ENCODE results near the gene CFAP52.
A peak's percentile ranks its signal among the peaks of the same experiment; 100 is the strongest.
"Not testable (repeated sequence)": the region's sequence is repeated elsewhere in the genome, so short reads cannot be mapped to it uniquely, and the experiment has no call there.

The CFAP52 gene

GRCh38 chr17:9598661-9599060, 22.2 kb downstream of the CFAP52 start:
- intact Hi-C loops (cut with micrococcal nuclease): no loop called here
- H3K9me3 Mint-ChIP-seq: no peaks in the 10 kb centered on the region
- no peaks in the 10 kb centered on the region for H3K27me3 Mint-ChIP-seq
- H3K4me1 Mint-ChIP-seq (ENCODE audit: low read depth): no peaks in the 10 kb centered on the region
- H3K27ac Mint-ChIP-seq: no peak overlapping the region
- H3K36me3 Mint-ChIP-seq (ENCODE audit: low read depth): no peaks in the 10 kb centered on the region
- no peak overlapping the region for H3K4me3 Mint-ChIP-seq

GRCh38 chr17:9604583-9604982, 28.1 kb downstream of the CFAP52 start:
- intact Hi-C loops (cut with micrococcal nuclease); H3K36me3 Mint-ChIP-seq (ENCODE audit: low read depth); H3K9me3 Mint-ChIP-seq; H3K27ac Mint-ChIP-seq; H3K4me3 Mint-ChIP-seq; H3K27me3 Mint-ChIP-seq; H3K4me1 Mint-ChIP-seq (ENCODE audit: low read depth): not testable (repeated sequence)

GRCh38 chr17:9606453-9606852, 30.0 kb downstream of the CFAP52 start:
- no peaks in the 10 kb centered on the region for H3K4me1 Mint-ChIP-seq (ENCODE audit: low read depth)

GRCh38 chr17:9607058-9607457, 30.6 kb downstream of the CFAP52 start:
- H3K36me3 Mint-ChIP-seq (ENCODE audit: low read depth); intact Hi-C loops (cut with micrococcal nuclease); H3K27ac Mint-ChIP-seq; H3K9me3 Mint-ChIP-seq; H3K4me1 Mint-ChIP-seq (ENCODE audit: low read depth); H3K4me3 Mint-ChIP-seq; H3K27me3 Mint-ChIP-seq: not testable (repeated sequence)

More at GRCh38 chr17:9606453-9606852, 30.0 kb downstream of the CFAP52 start:
- no peak overlapping the region for H3K4me3 Mint-ChIP-seq
- H3K36me3 Mint-ChIP-seq (ENCODE audit: low read depth): no peaks in the 10 kb centered on the region
- H3K27ac Mint-ChIP-seq: no peak overlapping the region
- intact Hi-C loops (cut with micrococcal nuclease): no loop called here
- peaks cover 5% of the 10 kb centered on the region for H3K9me3 Mint-ChIP-seq
- H3K27me3 Mint-ChIP-seq: peaks cover 5% of the 10 kb centered on the region

GRCh38 chr17:9611557-9611956, 35.1 kb downstream of the CFAP52 start:
- no peak overlapping the region for H3K4me3 Mint-ChIP-seq
- H3K27me3 Mint-ChIP-seq: peaks cover 8% of the 10 kb centered on the region
- H3K27ac Mint-ChIP-seq: no peak overlapping the region
- H3K36me3 Mint-ChIP-seq (ENCODE audit: low read depth): no peaks in the 10 kb centered on the region
- intact Hi-C loops (cut with micrococcal nuclease): no loop called here
- H3K9me3 Mint-ChIP-seq: peaks cover 5% of the 10 kb centered on the region
- H3K4me1 Mint-ChIP-seq (ENCODE audit: low read depth): no peaks in the 10 kb centered on the region

- peaks cover 5% of the 10 kb centered on the region for H3K9me3 Mint-ChIP-seq
- peaks cover 8% of the 10 kb centered on the region for H3K27me3 Mint-ChIP-seq
- H3K27ac Mint-ChIP-seq: no peak overlapping the region
- no peaks in the 10 kb centered on the region for H3K36me3 Mint-ChIP-seq (ENCODE audit: low read depth)
- intact Hi-C loops (cut with micrococcal nuclease): no loop called here
- no peaks in the 10 kb centered on the region for H3K4me1 Mint-ChIP-seq (ENCODE audit: low read depth)
- H3K4me3 Mint-ChIP-seq: no peak overlapping the region
Observed at GRCh38 chr17:9612006-9612405, 35.6 kb downstream of the CFAP52 start.

GRCh38 chr17:9615486-9615885, 39.0 kb downstream of the CFAP52 start:
- Mint-ChIP-seq H3K9me3 (no peaks in the 10 kb centered on the region), H3K36me3 (ENCODE audit: low read depth) (no peaks in the 10 kb centered on the region), H3K4me3 (no peak overlapping the region), H3K4me1 (ENCODE audit: low read depth) (no peaks in the 10 kb centered on the region), H3K27me3 (peaks cover 3% of the 10 kb centered on the region), H3K27ac (no peak overlapping the region)
- intact Hi-C loops (cut with micrococcal nuclease): no loop called here

GRCh38 chr17:9622961-9623360, 46.5 kb downstream of the CFAP52 start:
- intact Hi-C loops (cut with micrococcal nuclease): no loop called here
- peaks cover 33% of the 10 kb centered on the region for H3K9me3 Mint-ChIP-seq
- H3K4me3 Mint-ChIP-seq: no peak overlapping the region

GRCh38 chr17:9628509-9628908, 52.1 kb downstream of the CFAP52 start:
- Mint-ChIP-seq H3K4me3 (no peak overlapping the region), H3K27ac (no peak overlapping the region), H3K36me3 (ENCODE audit: low read depth) (no peaks in the 10 kb centered on the region), H3K4me1 (ENCODE audit: low read depth) (no peaks in the 10 kb centered on the region), H3K27me3 (peaks cover 9% of the 10 kb centered on the region), H3K9me3 (peaks cover 17% of the 10 kb centered on the region)
- intact Hi-C loops (cut with micrococcal nuclease): no loop called here

More at GRCh38 chr17:9622961-9623360, 46.5 kb downstream of the CFAP52 start:
- H3K4me1 Mint-ChIP-seq (ENCODE audit: low read depth): no peaks in the 10 kb centered on the region
- no peaks in the 10 kb centered on the region for H3K36me3 Mint-ChIP-seq (ENCODE audit: low read depth)
- H3K27ac Mint-ChIP-seq: no peak overlapping the region
- peaks cover 2% of the 10 kb centered on the region for H3K27me3 Mint-ChIP-seq

GRCh38 chr17:9632741-9633140, 56.3 kb downstream of the CFAP52 start:
- Mint-ChIP-seq H3K27me3 (peaks cover 16% of the 10 kb centered on the region), H3K36me3 (ENCODE audit: low read depth) (no peaks in the 10 kb centered on the region), H3K4me1 (ENCODE audit: low read depth) (no peaks in the 10 kb centered on the region), H3K27ac (no peak overlapping the region), H3K4me3 (no peak overlapping the region), H3K9me3 (no peaks in the 10 kb centered on the region)
- intact Hi-C loops (cut with micrococcal nuclease): no loop called here

- intact Hi-C loops (cut with micrococcal nuclease): no loop called here
- Mint-ChIP-seq H3K4me1 (ENCODE audit: low read depth) (no peaks in the 10 kb centered on the region), H3K4me3 (no peak overlapping the region), H3K9me3 (no peaks in the 10 kb centered on the region), H3K27me3 (peaks cover 12% of the 10 kb centered on the region), H3K36me3 (ENCODE audit: low read depth) (no peaks in the 10 kb centered on the region), H3K27ac (no peak overlapping the region)
Observed at GRCh38 chr17:9635340-9635739, 58.9 kb downstream of the CFAP52 start.

GRCh38 chr17:9636501-9636900, 60.1 kb downstream of the CFAP52 start:
- Mint-ChIP-seq H3K4me3 (no peak overlapping the region), H3K9me3 (no peaks in the 10 kb centered on the region), H3K27me3 (peaks cover 9% of the 10 kb centered on the region), H3K27ac (no peak overlapping the region), H3K36me3 (ENCODE audit: low read depth) (no peaks in the 10 kb centered on the region), H3K4me1 (ENCODE audit: low read depth) (no peaks in the 10 kb centered on the region)
- intact Hi-C loops (cut with micrococcal nuclease): no loop called here

- H3K4me3 Mint-ChIP-seq; H3K4me1 Mint-ChIP-seq (ENCODE audit: low read depth); H3K9me3 Mint-ChIP-seq; H3K36me3 Mint-ChIP-seq (ENCODE audit: low read depth); intact Hi-C loops (cut with micrococcal nuclease); H3K27ac Mint-ChIP-seq: not testable (repeated sequence)
- peaks cover 12% of the 10 kb centered on the region for H3K27me3 Mint-ChIP-seq
Observed at GRCh38 chr17:9640388-9640787, 63.9 kb downstream of the CFAP52 start.

- intact Hi-C loops (cut with micrococcal nuclease): no loop called here
- H3K27ac Mint-ChIP-seq: no peak overlapping the region
- H3K36me3 Mint-ChIP-seq (ENCODE audit: low read depth): no peaks in the 10 kb centered on the region
- H3K9me3 Mint-ChIP-seq: no peaks in the 10 kb centered on the region
- peaks cover 34% of the 10 kb centered on the region for H3K27me3 Mint-ChIP-seq
- peaks cover 19% of the 10 kb centered on the region for H3K4me1 Mint-ChIP-seq (ENCODE audit: low read depth)
- H3K4me3 Mint-ChIP-seq: no peak overlapping the region
Observed at GRCh38 chr17:9643611-9644010, 67.2 kb downstream of the CFAP52 start.

GRCh38 chr17:9644910-9645751, 68.7 kb downstream of the CFAP52 start, which contains the start of gene USP43:
Gene USP43 (plus strand): TSS chr17:9645517. CDS start chr17:9645633, 116 bp downstream.
- Mint-ChIP-seq H3K9me3 (no peaks in the 10 kb centered on the region), H3K4me3 (peak within 1 kb of the TSS; percentile 79), H3K27me3 (peaks cover 39% of the 10 kb centered on the region)

More at GRCh38 chr17:9644910-9645751, 68.7 kb downstream of the CFAP52 start, which contains the start of gene USP43:
- Mint-ChIP-seq H3K36me3 (ENCODE audit: low read depth) (no peaks in the 10 kb centered on the region), H3K4me1 (ENCODE audit: low read depth) (peaks cover 23% of the 10 kb centered on the region), H3K27ac (peak within 1 kb of the TSS; percentile 78)
- intact Hi-C loops (cut with micrococcal nuclease): no loop called here
